Measurements from ENCODE around the gene EIF1B. TPM values are rescaled to one million over a fixed set of nuclear protein-coding genes. Genes with fewer than 3 reads are reported as not detected.

EIF1B gene
- total RNA-seq, result 10 to 100 TPM; 30.9 to 38.0 (median 31.2) TPM

DNA sequence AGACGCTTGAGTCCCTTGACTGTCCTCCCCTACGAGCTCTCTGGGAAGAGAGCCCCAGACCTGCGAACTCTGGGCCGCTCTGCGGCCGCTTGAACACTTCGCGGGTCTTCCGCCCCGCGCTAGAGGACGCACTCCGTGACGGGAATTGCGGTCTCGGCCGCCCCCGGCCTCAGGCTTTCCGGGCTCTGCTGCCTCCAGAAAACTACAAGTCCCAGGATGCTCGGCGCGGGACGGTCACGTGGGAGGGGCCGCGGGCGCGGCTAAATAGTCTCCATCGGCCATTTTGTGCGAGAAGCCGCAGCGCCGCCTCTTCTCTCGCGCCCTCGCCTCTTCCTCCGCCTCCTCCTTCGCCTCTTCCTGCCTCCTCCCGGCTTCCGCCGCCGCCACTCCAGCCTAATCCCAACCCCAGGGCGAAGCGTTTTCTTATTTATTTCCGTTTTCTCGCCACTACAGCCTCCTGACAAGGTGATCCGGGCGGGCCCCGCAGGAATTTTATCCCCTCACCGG lies at the start of gene EIF1B:
TSS of gene EIF1B (plus strand) at position 290 of the 507 bp plus-strand sequence. CDS start 235 bp downstream, outside the sequence.
- no peaks in the 10 kb centered on the region for H3K4me1 ChIP-seq
- H3K4me3 ChIP-seq, result peak within 1 kb of the TSS; percentile 79 to 93 (median 79)
- no peaks in the 10 kb centered on the region for H3K9me3 ChIP-seq
- intact Hi-C loops (cut with DNase I; ENCODE audit: low total_unique reads), result no loop called here
- peak; percentile 97 to 99 for DNase-seq (ENCODE audit: low spot score in 2 of 2)
- TF ChIP-seq POLR2AphosphoS5 (IDR thresholded peaks at IDR 0.05), result peak; percentile 81 to 93 (median 87)
- TF ChIP-seq, protein P1, sequence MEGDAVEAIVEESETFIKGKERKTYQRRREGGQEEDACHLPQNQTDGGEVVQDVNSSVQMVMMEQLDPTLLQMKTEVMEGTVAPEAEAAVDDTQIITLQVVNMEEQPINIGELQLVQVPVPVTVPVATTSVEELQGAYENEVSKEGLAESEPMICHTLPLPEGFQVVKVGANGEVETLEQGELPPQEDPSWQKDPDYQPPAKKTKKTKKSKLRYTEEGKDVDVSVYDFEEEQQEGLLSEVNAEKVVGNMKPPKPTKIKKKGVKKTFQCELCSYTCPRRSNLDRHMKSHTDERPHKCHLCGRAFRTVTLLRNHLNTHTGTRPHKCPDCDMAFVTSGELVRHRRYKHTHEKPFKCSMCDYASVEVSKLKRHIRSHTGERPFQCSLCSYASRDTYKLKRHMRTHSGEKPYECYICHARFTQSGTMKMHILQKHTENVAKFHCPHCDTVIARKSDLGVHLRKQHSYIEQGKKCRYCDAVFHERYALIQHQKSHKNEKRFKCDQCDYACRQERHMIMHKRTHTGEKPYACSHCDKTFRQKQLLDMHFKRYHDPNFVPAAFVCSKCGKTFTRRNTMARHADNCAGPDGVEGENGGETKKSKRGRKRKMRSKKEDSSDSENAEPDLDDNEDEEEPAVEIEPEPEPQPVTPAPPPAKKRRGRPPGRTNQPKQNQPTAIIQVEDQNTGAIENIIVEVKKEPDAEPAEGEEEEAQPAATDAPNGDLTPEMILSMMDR (IDR thresholded peaks at IDR 0.05), result peak; percentile 75 to 85 (median 80)
- TF ChIP-seq POLR2A (IDR thresholded peaks at IDR 0.05), result peak; percentile 73
- no peaks in the 10 kb centered on the region for H3K27me3 ChIP-seq
- peak within 1 kb of the TSS; percentile 92 to 96 for H3K27ac ChIP-seq
- H3K36me3 ChIP-seq, result no peaks in the 10 kb centered on the region

DNA sequence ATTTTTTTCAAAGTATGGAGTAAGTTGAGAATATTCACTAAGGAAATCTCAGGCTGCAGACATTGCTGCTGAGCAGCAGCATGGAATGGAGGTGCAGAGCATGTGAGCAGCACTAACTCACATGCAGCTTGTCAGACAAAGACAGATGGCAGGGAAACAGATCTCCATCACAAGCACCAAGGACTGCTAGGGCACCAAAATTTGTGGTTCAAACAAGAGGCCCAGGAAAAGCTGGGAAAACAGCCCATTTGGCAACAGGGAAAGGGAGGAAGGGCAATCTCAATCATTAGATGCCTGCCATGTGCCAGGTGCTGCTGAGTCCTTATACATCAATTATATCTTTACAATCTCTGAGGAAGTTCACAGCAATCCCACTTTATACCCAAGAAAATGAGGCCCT lies 47.2 kb upstream of the EIF1B start:
- no peaks in the 10 kb centered on the region for H3K4me1 ChIP-seq
- H3K27me3 ChIP-seq, result no peaks in the 10 kb centered on the region
- no peak for TF ChIP-seq POLR2AphosphoS5 (IDR thresholded peaks at IDR 0.05)
- TF ChIP-seq, protein P1 (IDR thresholded peaks at IDR 0.05), result no peak
- no peak for TF ChIP-seq POLR2A (IDR thresholded peaks at IDR 0.05)
- no peaks in the 10 kb centered on the region for H3K36me3 ChIP-seq
- DNase-seq (ENCODE audit: low spot score in 2 of 2), result no peak
- H3K9me3 ChIP-seq, result no peaks in the 10 kb centered on the region
- H3K27ac ChIP-seq, result no peak overlapping the region
- no peak overlapping the region for H3K4me3 ChIP-seq
- intact Hi-C loops (cut with DNase I; ENCODE audit: low total_unique reads), result no loop called here

DNA sequence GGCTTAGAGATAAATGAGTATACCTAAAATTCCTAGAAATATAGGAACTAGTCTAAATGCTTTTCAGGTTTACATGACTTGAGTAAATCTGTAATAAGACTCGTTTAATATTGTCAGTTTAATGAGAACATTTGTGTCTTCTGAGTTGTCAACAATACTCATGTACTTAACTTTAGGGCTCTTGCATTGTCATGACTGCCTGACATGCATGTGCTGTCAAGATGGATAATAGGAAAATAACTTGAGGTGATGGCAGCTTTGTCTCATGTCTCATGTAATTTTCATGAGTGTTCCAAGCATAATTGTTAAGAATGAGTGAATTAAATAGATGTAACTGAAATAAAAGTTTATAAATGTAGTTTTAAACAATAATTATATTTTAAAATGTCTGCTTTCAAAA lies 45.1 kb upstream of the EIF1B start:
- no peaks in the 10 kb centered on the region for H3K4me1 ChIP-seq
- TF ChIP-seq POLR2A (IDR thresholded peaks at IDR 0.05) (no peak), POLR2AphosphoS5 (IDR thresholded peaks at IDR 0.05) (no peak)
- TF ChIP-seq, protein P1 (IDR thresholded peaks at IDR 0.05), result no peak
- no peaks in the 10 kb centered on the region for H3K9me3 ChIP-seq
- no peak for DNase-seq (ENCODE audit: low spot score in 2 of 2)
- intact Hi-C loops (cut with DNase I; ENCODE audit: low total_unique reads), result no loop called here
- no peak overlapping the region for H3K27ac ChIP-seq
- no peak overlapping the region for H3K4me3 ChIP-seq
- no peaks in the 10 kb centered on the region for H3K27me3 ChIP-seq
- H3K36me3 ChIP-seq, result no peaks in the 10 kb centered on the region

DNA sequence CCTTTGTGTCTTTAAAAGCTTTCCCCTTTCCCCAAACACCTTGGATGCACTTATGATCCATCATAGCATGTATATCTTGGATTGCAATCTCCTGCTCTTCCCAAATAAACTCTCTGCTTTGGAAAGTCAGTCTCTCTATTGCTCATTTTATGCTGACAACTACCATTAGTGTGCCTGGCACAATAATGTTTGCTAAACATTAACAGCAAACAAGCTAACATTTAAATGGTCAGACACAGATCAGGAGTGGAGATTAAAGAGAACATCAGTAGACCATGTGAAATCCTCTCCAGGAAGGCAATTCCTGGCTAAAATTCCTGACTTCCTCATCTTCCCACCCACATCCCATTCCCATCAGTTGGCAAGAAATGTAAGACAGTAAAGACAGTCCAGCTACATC lies 44.3 kb upstream of the EIF1B start:
- Histone ChIP-seq H3K36me3 (no peaks in the 10 kb centered on the region), H3K9me3 (no peaks in the 10 kb centered on the region), H3K27me3 (no peaks in the 10 kb centered on the region), H3K4me1 (no peaks in the 10 kb centered on the region), H3K4me3 (no peak overlapping the region), H3K27ac (no peak overlapping the region)
- no peak for TF ChIP-seq POLR2AphosphoS5 (IDR thresholded peaks at IDR 0.05)
- TF ChIP-seq, protein P1 (IDR thresholded peaks at IDR 0.05), result no peak
- no peak for TF ChIP-seq POLR2A (IDR thresholded peaks at IDR 0.05)
- intact Hi-C loops (cut with DNase I; ENCODE audit: low total_unique reads), result no loop called here
- no peak for DNase-seq (ENCODE audit: low spot score in 2 of 2)

DNA sequence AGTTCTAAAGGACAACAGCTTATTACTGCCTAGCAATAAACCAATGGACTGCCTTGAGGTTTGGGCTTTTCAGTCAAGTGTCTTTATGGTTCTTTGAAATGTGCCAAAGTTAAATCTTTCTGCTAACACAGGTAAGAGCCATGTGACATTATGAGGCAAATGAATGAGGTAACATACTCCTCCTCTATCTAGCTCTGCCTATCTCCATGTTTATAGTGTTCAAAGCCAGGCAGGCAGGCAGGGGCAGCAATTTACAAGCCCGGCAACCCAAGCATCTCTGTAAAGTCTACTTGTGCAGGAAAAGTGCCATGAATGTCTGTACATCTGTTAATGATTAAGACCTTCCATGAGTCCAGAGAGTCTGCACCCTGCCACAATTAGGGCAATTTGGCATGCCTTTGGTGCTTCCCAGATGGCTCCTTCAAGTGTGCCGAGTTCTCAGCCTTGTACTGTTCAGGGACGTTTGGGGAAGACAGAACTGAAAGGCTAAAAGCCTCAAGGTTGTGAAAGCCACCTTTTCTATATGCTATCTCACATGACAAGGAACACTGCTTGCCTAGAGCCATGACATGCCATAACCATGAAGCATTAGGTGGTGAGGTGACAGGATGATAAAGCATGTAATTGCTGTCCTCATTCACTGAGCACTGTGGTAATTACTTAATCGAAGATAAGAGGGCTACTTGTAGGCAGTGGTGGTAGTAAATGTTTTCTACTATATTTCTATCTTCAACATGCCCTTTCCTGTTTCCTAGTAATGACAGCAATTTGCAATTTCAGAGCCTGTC lies 41.4 kb upstream of the EIF1B start:
- Histone ChIP-seq H3K36me3 (no peaks in the 10 kb centered on the region), H3K4me3 (no peak overlapping the region), H3K27me3 (no peaks in the 10 kb centered on the region), H3K9me3 (no peaks in the 10 kb centered on the region), H3K27ac (no peak overlapping the region), H3K4me1 (no peaks in the 10 kb centered on the region)
- no peak for TF ChIP-seq POLR2AphosphoS5 (IDR thresholded peaks at IDR 0.05)
- TF ChIP-seq, protein P1 (IDR thresholded peaks at IDR 0.05), result no peak
- TF ChIP-seq POLR2A (IDR thresholded peaks at IDR 0.05), result no peak
- intact Hi-C loops (cut with DNase I; ENCODE audit: low total_unique reads), result no loop called here
- no peak for DNase-seq (ENCODE audit: low spot score in 2 of 2)

All from breast epithelium (tissue), 4 donors.